OCI-LY1 (cell line): ENCODE measurements around the gene RBM20.

ENCODE experiments used
- H2AFZ ChIP-seq: fragments of 200-600 bp; sonication (generic), shearing (Covaris generic); 2 replicates; pipeline ENCODE4 v1.6.0; 2014; ENCODE audit warnings: antibody characterized with exemption, mild to moderate bottlenecking, low read length
- H3F3A ChIP-seq: fragments of 200-600 bp; sonication (generic), shearing (Covaris generic); 2 replicates; pipeline ENCODE4 v1.6.0; 2014; ENCODE audit warnings: mild to moderate bottlenecking, antibody characterized with exemption, low read length, moderate library complexity; ENCODE audit not compliant: insufficient read depth
- H3K27ac ChIP-seq: fragments of 200-600 bp; sonication (generic); 2 replicates; pipeline ENCODE4 v1.5.1; 2014; ENCODE audit warnings: low read length, mixed run types, mild to moderate bottlenecking, low read depth; ENCODE audit not compliant: poor library complexity, severe bottlenecking
- H3K27me3 ChIP-seq: fragments of 200-600 bp; sonication (generic); 2 replicates; pipeline ENCODE4 v1.6.0; 2014; ENCODE audit warnings: antibody characterized with exemption, mild to moderate bottlenecking, low read length, moderate library complexity; ENCODE audit not compliant: insufficient read depth
- H3K36me3 ChIP-seq: fragments of 200-600 bp; sonication (generic); 2 replicates; pipeline ENCODE4 v1.6.1; 2014; ENCODE audit warnings: mild to moderate bottlenecking, antibody characterized with exemption, low read length, moderate library complexity, mixed read lengths; ENCODE audit not compliant: insufficient read depth
- H3K4me1 ChIP-seq: fragments of 200-600 bp; sonication (generic); 2 replicates; pipeline ENCODE4 v1.5.1; 2014; ENCODE audit warnings: mild to moderate bottlenecking, low read length, moderate library complexity; ENCODE audit not compliant: insufficient read depth, severe bottlenecking
- H3K4me2 ChIP-seq: fragments of 200-600 bp; sonication (generic), shearing (Covaris generic); 2 replicates; pipeline ENCODE4 v1.6.1; 2014; ENCODE audit warnings: low read length
- H3K4me3 ChIP-seq: fragments of 200-600 bp; sonication (generic); 2 replicates; pipeline ENCODE4 v1.5.1; 2014; ENCODE audit warnings: low read length, low read depth, mild to moderate bottlenecking, mixed read lengths; ENCODE audit not compliant: poor library complexity, severe bottlenecking
- H3K79me2 ChIP-seq: fragments of 200-600 bp; shearing (Covaris generic); 2 replicates; pipeline ENCODE4 v1.6.1; 2016; ENCODE audit warnings: mixed run types, low read length, mixed read lengths; ENCODE audit not compliant: insufficient read depth
- H3K9ac ChIP-seq: fragments of 200-600 bp; sonication (generic), shearing (Covaris generic); 2 replicates; pipeline ENCODE4 v1.6.1; 2014; ENCODE audit warnings: mild to moderate bottlenecking, low read length, mixed read lengths
- H3K9me2 ChIP-seq: fragments of 200-600 bp; sonication (generic), shearing (Covaris generic); 2 replicates; pipeline ENCODE4 v1.6.1; 2014; ENCODE audit warnings: low read depth, mild to moderate bottlenecking, low read length, mixed read lengths
- H3K9me3 ChIP-seq: fragments of 200-600 bp; shearing (Covaris generic); 2 replicates; pipeline ENCODE4 v1.6.1; 2014; ENCODE audit warnings: low read length, mixed read lengths
- H4K20me1 ChIP-seq: fragments of 200-600 bp; sonication (generic), shearing (Covaris generic); 2 replicates; pipeline ENCODE4 v1.6.0; 2016; ENCODE audit warnings: mild to moderate bottlenecking, low read length; ENCODE audit not compliant: insufficient read depth
- EZH2 ChIP-seq: fragments of 200-600 bp; sonication (generic), shearing (Covaris generic); IDR thresholded peaks from 2 replicates; pipeline ENCODE4 v1.8.0; 2017; ENCODE audit warnings: borderline replicate concordance, mixed run types, mild to moderate bottlenecking, antibody characterized with exemption, low read length, moderate library complexity, mixed read lengths
- TF ChIP-seq, protein P1 (sequence below): fragments of 200-600 bp; sonication (generic), shearing (Covaris generic); IDR thresholded peaks from 2 replicates; pipeline ENCODE4 v1.5.1; 2017; ENCODE audit warnings: mild to moderate bottlenecking, antibody characterized with exemption, low read length, moderate library complexity, mixed read lengths

RBM20 gene

DNA sequence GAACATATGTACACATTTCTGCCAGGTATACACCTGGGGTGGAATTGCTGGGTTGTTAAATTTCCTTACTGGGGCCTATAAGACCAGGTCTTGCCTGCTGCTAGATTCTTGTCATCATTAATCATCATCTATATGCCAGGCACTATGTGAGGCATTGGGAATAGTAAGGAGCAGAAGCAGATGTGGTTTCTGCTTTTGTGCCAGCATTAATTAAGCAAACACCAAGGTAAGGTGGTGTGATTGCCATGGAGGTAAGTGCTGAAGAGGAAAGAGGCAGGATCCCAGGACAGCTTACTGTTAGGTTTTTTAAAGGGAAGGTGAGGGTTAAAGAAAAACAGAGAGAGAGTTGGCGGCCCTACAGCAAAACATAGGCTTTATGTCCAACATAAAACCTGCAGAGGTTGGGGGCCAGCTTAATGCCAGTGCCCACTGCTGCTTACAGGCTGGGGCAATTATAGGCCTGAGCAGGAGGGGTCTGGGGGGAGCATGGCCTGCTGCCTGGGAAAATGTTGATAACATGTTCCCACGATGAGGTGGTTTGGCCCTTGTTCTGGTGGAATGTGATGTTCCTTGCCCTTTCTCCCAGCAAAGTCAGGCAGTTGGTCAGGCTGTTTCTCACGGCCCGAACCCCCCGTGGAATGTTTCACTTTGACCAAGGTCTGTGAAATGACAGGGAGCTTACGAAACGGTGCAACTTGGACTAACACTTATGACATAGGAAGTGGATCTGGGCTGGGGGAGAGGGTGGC, 93.9 kb downstream of the RBM20 start:
- H3K4me1 ChIP-seq, result peaks cover 41% of the 10 kb centered on the region
- H3K27me3 ChIP-seq, result no peaks in the 10 kb centered on the region
- H2AFZ ChIP-seq, result no peak overlapping the region
- H3K4me3 ChIP-seq, result no peak overlapping the region
- H4K20me1 ChIP-seq, result no peaks in the 10 kb centered on the region
- H3K4me2 ChIP-seq, result no peak overlapping the region
- H3K79me2 ChIP-seq, result no peaks in the 10 kb centered on the region
- no peaks in the 10 kb centered on the region for H3K36me3 ChIP-seq
- H3K9me3 ChIP-seq, result no peaks in the 10 kb centered on the region
- no peaks in the 10 kb centered on the region for H3K9me2 ChIP-seq
- no peak overlapping the region for H3K27ac ChIP-seq
- H3K9ac ChIP-seq, result no peak overlapping the region
- TF ChIP-seq, protein P1, sequence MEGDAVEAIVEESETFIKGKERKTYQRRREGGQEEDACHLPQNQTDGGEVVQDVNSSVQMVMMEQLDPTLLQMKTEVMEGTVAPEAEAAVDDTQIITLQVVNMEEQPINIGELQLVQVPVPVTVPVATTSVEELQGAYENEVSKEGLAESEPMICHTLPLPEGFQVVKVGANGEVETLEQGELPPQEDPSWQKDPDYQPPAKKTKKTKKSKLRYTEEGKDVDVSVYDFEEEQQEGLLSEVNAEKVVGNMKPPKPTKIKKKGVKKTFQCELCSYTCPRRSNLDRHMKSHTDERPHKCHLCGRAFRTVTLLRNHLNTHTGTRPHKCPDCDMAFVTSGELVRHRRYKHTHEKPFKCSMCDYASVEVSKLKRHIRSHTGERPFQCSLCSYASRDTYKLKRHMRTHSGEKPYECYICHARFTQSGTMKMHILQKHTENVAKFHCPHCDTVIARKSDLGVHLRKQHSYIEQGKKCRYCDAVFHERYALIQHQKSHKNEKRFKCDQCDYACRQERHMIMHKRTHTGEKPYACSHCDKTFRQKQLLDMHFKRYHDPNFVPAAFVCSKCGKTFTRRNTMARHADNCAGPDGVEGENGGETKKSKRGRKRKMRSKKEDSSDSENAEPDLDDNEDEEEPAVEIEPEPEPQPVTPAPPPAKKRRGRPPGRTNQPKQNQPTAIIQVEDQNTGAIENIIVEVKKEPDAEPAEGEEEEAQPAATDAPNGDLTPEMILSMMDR, result no peak
- no peak for TF ChIP-seq EZH2
- no peaks in the 10 kb centered on the region for H3F3A ChIP-seq

DNA sequence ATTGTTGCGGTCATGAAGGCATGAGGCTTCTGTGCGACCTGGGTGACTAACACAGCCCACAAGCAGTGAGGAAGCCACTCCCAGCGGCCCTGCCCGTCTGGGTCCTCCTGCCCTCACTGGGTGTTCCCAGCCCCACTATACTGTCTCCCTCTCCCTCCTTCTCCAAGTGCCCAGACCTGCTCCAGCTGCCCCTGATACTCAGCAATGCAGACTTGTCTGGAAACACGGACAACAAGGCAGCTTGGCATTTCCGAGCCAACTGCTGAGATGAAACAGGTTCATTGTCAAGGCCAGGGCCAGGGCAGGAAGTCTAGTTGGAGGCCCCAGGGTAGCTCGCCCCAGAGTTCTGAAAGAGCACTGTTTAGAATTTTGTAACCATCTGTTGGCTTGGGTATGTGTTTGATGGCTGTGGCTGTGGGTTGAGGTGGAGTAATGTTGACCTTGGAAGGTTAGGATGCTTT, 95.7 kb downstream of the RBM20 start:
- no peak overlapping the region for H3K4me2 ChIP-seq
- no peak overlapping the region for H2AFZ ChIP-seq

DNA sequence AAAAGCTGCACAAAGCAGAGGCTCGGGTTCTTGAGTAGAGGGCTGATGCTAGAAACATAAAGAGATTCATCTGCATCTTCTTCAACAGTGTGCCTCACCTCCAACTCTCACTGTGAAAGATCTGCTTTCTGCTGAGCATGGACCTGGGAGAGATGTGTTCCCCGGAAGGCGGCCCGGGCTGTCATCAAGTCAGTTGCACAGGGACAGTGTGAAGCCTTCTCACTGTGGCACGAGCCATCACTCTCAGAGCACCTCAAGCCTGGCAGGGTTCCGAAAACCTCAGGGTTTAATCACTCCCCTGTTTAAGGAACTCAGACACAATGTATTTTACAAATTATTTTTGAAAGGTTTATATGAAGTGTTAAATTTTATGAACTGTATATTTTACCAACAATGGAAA, 98.7 kb downstream of the RBM20 start:
- no peaks in the 10 kb centered on the region for H3K36me3 ChIP-seq
- H2AFZ ChIP-seq, result no peak overlapping the region
- H3K9ac ChIP-seq, result peak overlapping the region; percentile 41; the same call in 1 of the 2 replicates
- H3K79me2 ChIP-seq, result no peaks in the 10 kb centered on the region
- peaks cover 75% of the 10 kb centered on the region for H3K4me1 ChIP-seq
- no peaks in the 10 kb centered on the region for H3K27me3 ChIP-seq
- H4K20me1 ChIP-seq, result no peaks in the 10 kb centered on the region
- peak overlapping the region; percentile 40 for H3K4me2 ChIP-seq
- no peaks in the 10 kb centered on the region for H3K9me3 ChIP-seq
- TF ChIP-seq EZH2, result no peak
- TF ChIP-seq, protein P1, result no peak
- no peaks in the 10 kb centered on the region for H3F3A ChIP-seq
- peak overlapping the region; percentile 24 for H3K27ac ChIP-seq
- no peaks in the 10 kb centered on the region for H3K9me2 ChIP-seq
- H3K4me3 ChIP-seq, result peak overlapping the region; percentile 28

More for the DNA sequence above, 95.7 kb downstream of the RBM20 start:
- Histone ChIP-seq H4K20me1 (no peaks in the 10 kb centered on the region), H3K79me2 (no peaks in the 10 kb centered on the region), H3K9ac (no peak overlapping the region), H3K9me2 (no peaks in the 10 kb centered on the region), H3F3A (no peaks in the 10 kb centered on the region), H3K9me3 (no peaks in the 10 kb centered on the region), H3K36me3 (no peaks in the 10 kb centered on the region), H3K4me3 (no peak overlapping the region), H3K27ac (no peak overlapping the region), H3K27me3 (no peaks in the 10 kb centered on the region), H3K4me1 (peaks cover 49% of the 10 kb centered on the region)
- TF ChIP-seq, protein P1, result no peak
